IMR-90 (cell line): ENCODE data around the gene MACF1. TPM values are rescaled to one million over a fixed set of nuclear protein-coding genes. Genes with fewer than 3 reads are reported as not detected.

Source experiments
- ATAC-seq: fragments of 200-7000 bp; cut with Tn5 transposase; 2 replicates; pipeline ENCODE4 v1.9.1; 2020; ENCODE audit warnings: low read depth, mild to moderate bottlenecking, moderate library complexity
- BruUV-seq: library from RNA; stranded (reverse); fragments of 400-500 nt; replicated peaks from 2 replicates; lab custom pipeline; 2021; lab: Mats Ljungman, UMichigan
- CTCF ChIA-PET: fragments of 300-600 bp; formaldehyde crosslinking; extraction: SDS; loops from one replicate; lab custom pipeline; 2021; ENCODE audit warnings: antibody characterized with exemption; lab: Yijun Ruan, JAX
- POLR2A ChIA-PET: fragments of 300-600 bp; sonication (Branson Sonifier 250); formaldehyde crosslinking; loops from one replicate; lab custom pipeline; 2022; ENCODE audit warnings: antibody characterized with exemption; ENCODE audit not compliant: unreplicated experiment; lab: Charles Lee
- DNase-seq: peaks from one replicate; pipeline ENCODE4 v3.0.0; 2013
- H2AFZ ChIP-seq: replicated peaks from 2 replicates; pipeline ENCODE3; 2013; ENCODE audit warnings: low read length, mild to moderate bottlenecking; ENCODE audit not compliant: poor library complexity
- H2AK5ac ChIP-seq: 2 replicates; pipeline ENCODE4 v1.6.1; 2013; ENCODE audit warnings: low read depth, low read length, inconsistent platforms
- H2AK9ac ChIP-seq: replicated peaks from 2 replicates; pipeline ENCODE3; 2013; ENCODE audit warnings: mild to moderate bottlenecking, low read depth, low read length, moderate library complexity; ENCODE audit not compliant: poor library complexity
- H2BK120ac ChIP-seq: 2 replicates; pipeline ENCODE4 v1.6.1; 2013; ENCODE audit warnings: low read depth, low read length, inconsistent platforms
- H2BK15ac ChIP-seq: 3 replicates; pipeline ENCODE4 v1.6.1; 2013; ENCODE audit warnings: low read depth, low read length, inconsistent platforms
- H2BK20ac ChIP-seq: 2 replicates; pipeline ENCODE4 v1.6.1; 2013; ENCODE audit warnings: low read depth, mild to moderate bottlenecking, inconsistent platforms, low read length, moderate library complexity
- H2BK5ac ChIP-seq: 2 replicates; pipeline ENCODE4 v1.6.1; 2013; ENCODE audit warnings: mild to moderate bottlenecking, low read depth, low read length, inconsistent platforms; ENCODE audit not compliant: poor library complexity, severe bottlenecking
- H3K14ac ChIP-seq: replicated peaks from 2 replicates; pipeline ENCODE4 v1.6.1; 2013; ENCODE audit warnings: low read depth, low read length, inconsistent platforms
- H3K18ac ChIP-seq: 2 replicates; pipeline ENCODE4 v1.6.1; 2013; ENCODE audit warnings: low read depth, low read length, control low read depth
- H3K23ac ChIP-seq: 2 replicates; pipeline ENCODE4 v1.6.1; 2013; ENCODE audit warnings: low read depth, low read length, inconsistent platforms
- H3K27ac ChIP-seq: 2 replicates; pipeline ENCODE4 v1.5.1; 2013; ENCODE audit warnings: mild to moderate bottlenecking, control low read depth, low read length; ENCODE audit not compliant: insufficient read depth
- H3K27me3 ChIP-seq: 2 replicates; pipeline ENCODE4 v1.6.1; 2013; ENCODE audit warnings: low read length; ENCODE audit not compliant: control insufficient read depth, insufficient read depth
- H3K36me3 ChIP-seq: 2 replicates; pipeline ENCODE4 v1.6.1; 2013; ENCODE audit warnings: low read length, mixed read lengths; ENCODE audit not compliant: control insufficient read depth, insufficient read depth
- H3K4ac ChIP-seq: 2 replicates; pipeline ENCODE4 v1.6.1; 2013; ENCODE audit warnings: low read depth, low read length, inconsistent platforms
- H3K4me1 ChIP-seq: 2 replicates; pipeline ENCODE4 v1.6.1; 2013; ENCODE audit warnings: low read length, mixed read lengths; ENCODE audit not compliant: control insufficient read depth, insufficient read depth
- H3K4me2 ChIP-seq: 2 replicates; pipeline ENCODE4 v1.6.1; 2013; ENCODE audit warnings: low read depth, mild to moderate bottlenecking, control low read depth, low read length, moderate library complexity
- H3K4me3 ChIP-seq: 2 replicates; pipeline ENCODE4 v1.5.1; 2013; ENCODE audit warnings: low read depth, mild to moderate bottlenecking, control low read depth, low read length, moderate library complexity; ENCODE audit not compliant: insufficient read depth
- H3K56ac ChIP-seq: 2 replicates; pipeline ENCODE4 v1.6.1; 2013; ENCODE audit warnings: low read length, inconsistent platforms; ENCODE audit not compliant: insufficient read depth; ENCODE audit errors: extremely low read depth
- H3K79me1 ChIP-seq, 2 experiments: 2 replicates each; pipeline ENCODE4 v1.6.1; 2013; ENCODE audit warnings: low read length in 2 of 2, inconsistent platforms in 1 of 2, low read depth in 1 of 2
- H3K9ac ChIP-seq: 2 replicates; pipeline ENCODE4 v1.6.1; 2013; ENCODE audit warnings: low read depth, low read length, control low read depth
- H3K9me1 ChIP-seq: 2 replicates; pipeline ENCODE4 v1.6.1; 2013; ENCODE audit warnings: low read length, inconsistent platforms; ENCODE audit not compliant: insufficient read depth
- H3K9me3 ChIP-seq: 2 replicates; pipeline ENCODE4 v1.6.1; 2013; ENCODE audit warnings: low read length; ENCODE audit not compliant: control insufficient read depth, insufficient read depth
- H4K20me1 ChIP-seq: 2 replicates; pipeline ENCODE4 v1.6.1; 2013; ENCODE audit warnings: low read length, inconsistent platforms; ENCODE audit not compliant: insufficient read depth
- H4K5ac ChIP-seq: 2 replicates; pipeline ENCODE4 v1.6.1; 2013; ENCODE audit warnings: mild to moderate bottlenecking, low read depth, low read length, control low read depth
- H4K8ac ChIP-seq, 2 experiments: 2 replicates each; pipeline ENCODE4 v1.6.1; 2013; ENCODE audit warnings: low read depth in 2 of 2, low read length in 2 of 2, control low read depth in 1 of 2, inconsistent platforms in 1 of 2
- H4K91ac ChIP-seq: 2 replicates; pipeline ENCODE4 v1.6.1; 2013; ENCODE audit warnings: low read depth, low read length, inconsistent platforms; ENCODE audit not compliant: insufficient read depth
- BHLHE40 ChIP-seq: fragments of 150-350 bp; IDR thresholded peaks from 2 replicates; pipeline ENCODE4 v1.6.1; 2016; ENCODE audit warnings: mild to moderate bottlenecking, low read depth, low read length
- FOS ChIP-seq: fragments of 150-350 bp; IDR thresholded peaks from 2 replicates; pipeline ENCODE4 v1.6.1; 2016; ENCODE audit warnings: low read depth, low read length
- MXI1 ChIP-seq: IDR thresholded peaks from 2 replicates; pipeline ENCODE4 v1.6.1; 2012; ENCODE audit warnings: low read depth, mild to moderate bottlenecking, low read length, moderate library complexity, borderline replicate concordance
- NFE2L2 ChIP-seq: fragments of 150-350 bp; IDR thresholded peaks from 2 replicates; pipeline ENCODE4 v1.6.1; 2016; ENCODE audit warnings: low read depth, mild to moderate bottlenecking, low read length
- RCOR1 ChIP-seq: IDR thresholded peaks from 2 replicates; pipeline ENCODE4 v1.6.1; 2012; ENCODE audit warnings: mild to moderate bottlenecking, low read length, improper control_type of control experiment; ENCODE audit not compliant: insufficient replicate concordance
- WGBS, 2 experiments: methylation state at CpG; one replicate each; pipeline versions ENCODE4 v1.1.5 to v1.1.7; 2013; ENCODE audit warnings: missing lambda C conversion rate in 2 of 2; ENCODE audit not compliant: insufficient read length in 1 of 2; ENCODE audit errors: extremely low coverage in 2 of 2; 5-methylcytosine and 5-hydroxymethylcytosine counted together
- dilution Hi-C: fragments of 300-500 bp; cut with HindIII; formaldehyde crosslinking; loops from one replicate; pipeline ENCODE4 v1.14.3; 2018; ENCODE audit warnings: low sequenced_read_pairs; ENCODE audit not compliant: unreplicated experiment
- in situ Hi-C: fragments of 300-500 bp; cut with MboI; formaldehyde crosslinking; loops from 3 replicates; pipeline ENCODE4 v1.14.3; 2019; ENCODE audit warnings: low sequenced_read_pairs, inconsistent platforms, mixed read lengths
- intact Hi-C: fragments of 100-400 bp; cut with micrococcal nuclease; formaldehyde crosslinking; loops from 2 replicates; pipeline ENCODE4 v1.10.0; 2022
- polyA plus RNA-seq, 3 experiments: library from polyadenylated mRNA; depleted of rRNA; stranded (reverse); fragments of >200 nt; gene quantifications; 2 replicates each; pipeline ENCODE4 v1.2.3, GENCODE V29; 2012; ENCODE audit warnings: low replicate concordance in 1 of 3
- total RNA-seq: library from RNA; depleted of rRNA; stranded (reverse); fragments of >200 nt; gene quantifications from 2 replicates; pipeline ENCODE4 v1.2.3, GENCODE V29; 2012
- TF ChIP-seq, protein P1 (sequence below): fragments of 150-350 bp; IDR thresholded peaks from 2 replicates; pipeline ENCODE4 v1.6.1; 2016; ENCODE audit warnings: low read depth, mild to moderate bottlenecking, low read length, moderate library complexity, borderline replicate concordance

MACF1 gene
- total and polyA plus RNA-seq, 2 of the 4 experiments (the other 2 are of a cell fraction), result 67.6 to 369 TPM

DNA sequence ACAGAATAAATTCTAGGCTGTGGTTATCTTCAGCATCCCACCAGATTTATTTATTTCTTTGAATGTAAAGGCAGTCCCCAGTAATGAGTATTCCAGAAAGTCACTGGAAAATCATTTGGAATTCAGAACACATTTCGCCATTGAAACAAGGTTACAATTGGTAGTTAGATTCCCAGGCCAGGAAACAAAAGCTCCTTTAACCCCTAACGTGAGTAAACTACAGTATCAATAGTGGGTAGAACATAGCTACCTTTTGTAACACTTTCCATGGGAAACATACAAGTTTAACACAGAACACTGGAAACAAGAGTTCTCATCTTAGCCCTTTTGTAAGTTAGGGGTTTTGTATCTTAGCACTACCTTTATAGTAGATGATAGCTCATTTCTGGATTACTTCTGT lies 233.5 kb downstream of the MACF1 start:
- no peaks in the 10 kb centered on the region for H3K27me3 ChIP-seq
- H3K14ac ChIP-seq, result no peak overlapping the region
- ATAC-seq (no peak), DNase-seq (no peak)
- no peak overlapping the region for H3K9ac ChIP-seq
- no peak overlapping the region for H4K8ac ChIP-seq
- no peak overlapping the region for H3K4ac ChIP-seq
- H2BK20ac ChIP-seq, result no peak overlapping the region
- no peak overlapping the region for H3K56ac ChIP-seq
- POLR2A ChIA-PET, result interaction anchor here (0.5 kb wide), 1 partner anchor 43 kb away, joined by 3 read pairs; no protein-coding TSS in a partner anchor
- H3K36me3 ChIP-seq, result peaks cover 67% of the 10 kb centered on the region
- intact Hi-C loops, result loop anchor here (2.0 to 5.0 kb wide), 2 partner anchors 13 to 71 kb away; no protein-coding TSS in a partner anchor
- no peaks in the 10 kb centered on the region; the same call in 1 of the 2 replicates for H3K4me1 ChIP-seq
- H2AK5ac ChIP-seq, result no peak overlapping the region
- no peak overlapping the region for H3K4me2 ChIP-seq
- H3K9me3 ChIP-seq, result no peaks in the 10 kb centered on the region
- CTCF ChIA-PET, result interaction anchor here (1.4 kb wide), 1 partner anchor 10 kb away, joined by 3 read pairs; no protein-coding TSS in a partner anchor
- no peak overlapping the region for H2BK15ac ChIP-seq
- WGBS, 2 experiments, result no CpG with 5 or more reads among the region's 2 CpGs
- H2AFZ ChIP-seq, result no peak overlapping the region
- no peak overlapping the region for H2AK9ac ChIP-seq
- in situ Hi-C loops, result no loop called here
- H3K18ac ChIP-seq, result no peak overlapping the region
- no peaks in the 10 kb centered on the region; the same call in 1 of the 2 replicates for H3K9me1 ChIP-seq
- H4K91ac ChIP-seq, result no peak overlapping the region
- BruUV-seq, result no TSS peak
- no peak overlapping the region for H3K23ac ChIP-seq
- no peaks in the 10 kb centered on the region for H4K20me1 ChIP-seq
- TF ChIP-seq FOS (no peak), BHLHE40 (no peak), RCOR1 (no peak), MXI1 (no peak), NFE2L2 (no peak)
- TF ChIP-seq, protein P1, sequence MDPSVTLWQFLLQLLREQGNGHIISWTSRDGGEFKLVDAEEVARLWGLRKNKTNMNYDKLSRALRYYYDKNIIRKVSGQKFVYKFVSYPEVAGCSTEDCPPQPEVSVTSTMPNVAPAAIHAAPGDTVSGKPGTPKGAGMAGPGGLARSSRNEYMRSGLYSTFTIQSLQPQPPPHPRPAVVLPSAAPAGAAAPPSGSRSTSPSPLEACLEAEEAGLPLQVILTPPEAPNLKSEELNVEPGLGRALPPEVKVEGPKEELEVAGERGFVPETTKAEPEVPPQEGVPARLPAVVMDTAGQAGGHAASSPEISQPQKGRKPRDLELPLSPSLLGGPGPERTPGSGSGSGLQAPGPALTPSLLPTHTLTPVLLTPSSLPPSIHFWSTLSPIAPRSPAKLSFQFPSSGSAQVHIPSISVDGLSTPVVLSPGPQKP, result no peak
- no peak overlapping the region for H2BK120ac ChIP-seq
- dilution Hi-C loops, result no loop called here
- no peak overlapping the region for H2BK5ac ChIP-seq
- peaks cover 13 to 35% of the 10 kb centered on the region in 2 experiments for H3K79me1 ChIP-seq
- H3K4me3 ChIP-seq, result no peak overlapping the region
- no peak overlapping the region for H4K5ac ChIP-seq
- no peak overlapping the region for H3K27ac ChIP-seq
